TTC549 (cell line): ENCODE data around the gene DYNLT3.

Experiments
- FAIRE-seq: peaks from 2 replicates; lab custom pipeline; 2012; peaks lifted over from hg19 to GRCh38; lab: Jason Lieb, UNC

Gene DYNLT3, protein sequence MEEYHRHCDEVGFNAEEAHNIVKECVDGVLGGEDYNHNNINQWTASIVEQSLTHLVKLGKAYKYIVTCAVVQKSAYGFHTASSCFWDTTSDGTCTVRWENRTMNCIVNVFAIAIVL

GRCh38 chrX:37846934-37847732, at the start of gene DYNLT3:
Gene DYNLT3 (minus strand): TSS chrX:37847571. CDS start chrX:37847510, 61 bp downstream.
- FAIRE-seq = no peak

DNA sequence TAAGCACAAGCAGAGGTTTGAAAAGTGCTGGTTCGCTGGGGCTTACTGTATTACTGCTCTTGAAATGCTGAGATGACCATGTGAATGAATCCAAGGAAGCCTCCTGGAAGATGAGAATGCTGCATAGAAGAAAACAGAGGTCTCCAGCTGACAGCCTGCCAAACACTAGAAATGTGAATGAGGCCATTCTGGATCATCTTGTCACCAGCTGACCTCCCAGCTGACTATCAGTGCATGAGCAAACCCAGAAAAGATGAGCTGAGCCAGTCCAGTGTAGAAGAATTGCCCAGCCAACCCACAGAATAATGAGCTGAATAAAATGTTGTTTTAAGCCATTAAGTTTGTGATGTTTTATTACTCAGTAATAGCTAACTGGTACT, 49.1 kb upstream of the DYNLT3 start:
- no peak for FAIRE-seq

GRCh38 chrX:37895795-37896510, 48.6 kb upstream of the DYNLT3 start:
- no peak for FAIRE-seq

- no peak for FAIRE-seq
Observed at GRCh38 chrX:37894725-37895124, 47.4 kb upstream of the DYNLT3 start.

DNA sequence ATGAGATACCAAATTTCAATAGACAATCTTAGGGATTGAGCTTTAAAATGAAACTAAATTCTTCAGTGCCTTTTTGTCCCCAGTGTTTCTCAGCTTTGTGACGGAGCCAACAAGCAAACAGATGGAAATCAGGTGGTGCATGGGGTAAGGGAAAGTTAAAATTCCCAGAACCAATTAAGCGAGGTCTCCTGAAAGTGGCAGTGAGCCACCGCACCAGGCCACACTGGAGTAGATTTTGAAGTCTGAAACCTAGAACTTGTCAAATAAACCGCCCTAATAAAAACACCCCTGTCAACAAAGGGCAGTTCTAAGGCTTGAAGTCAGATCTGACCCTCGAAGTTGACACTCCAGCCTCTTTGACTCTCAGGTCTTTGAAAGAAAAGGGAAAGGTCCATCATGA, 40.6 kb upstream of the DYNLT3 start:
- no peak for FAIRE-seq

- no peak for FAIRE-seq
Observed at GRCh38 chrX:37887347-37887746, 40.0 kb upstream of the DYNLT3 start.

- FAIRE-seq = no peak
Observed at GRCh38 chrX:37883196-37883595, 35.8 kb upstream of the DYNLT3 start.

GRCh38 chrX:37879692-37880091, 32.3 kb upstream of the DYNLT3 start:
- no peak for FAIRE-seq

GRCh38 chrX:37876716-37877115, 29.3 kb upstream of the DYNLT3 start:
- FAIRE-seq = no peak

- FAIRE-seq = no peak
Observed at GRCh38 chrX:37875675-37876074, 28.3 kb upstream of the DYNLT3 start.

DNA sequence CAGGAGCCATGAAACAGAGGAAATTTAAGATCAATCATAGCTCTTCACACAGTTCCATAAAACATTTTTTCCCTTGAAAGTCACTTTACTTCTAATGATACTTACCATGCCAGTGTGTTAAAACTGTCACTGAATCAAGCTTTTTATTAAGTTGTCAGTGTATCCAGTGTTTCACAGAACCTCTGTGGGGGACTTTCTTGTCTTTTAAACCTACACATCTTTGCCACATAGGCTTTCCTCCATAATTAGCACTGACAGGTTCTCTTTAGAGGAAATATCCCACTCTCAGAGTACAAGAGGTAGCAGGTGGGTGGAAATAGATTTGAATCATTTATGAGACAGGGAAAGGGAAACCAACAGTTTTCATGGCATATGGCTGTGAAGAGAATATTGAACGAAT, 25.8 kb upstream of the DYNLT3 start:
- FAIRE-seq = no peak

GRCh38 chrX:37872303-37872655, 24.9 kb upstream of the DYNLT3 start:
- FAIRE-seq = no peak

- no peak for FAIRE-seq
Observed at GRCh38 chrX:37871626-37872302, 24.4 kb upstream of the DYNLT3 start.

- no peak for FAIRE-seq
Observed at GRCh38 chrX:37867536-37868153, 20.3 kb upstream of the DYNLT3 start.

GRCh38 chrX:37863728-37864127, 16.4 kb upstream of the DYNLT3 start:
- no peak for FAIRE-seq

- FAIRE-seq = no peak
Observed at GRCh38 chrX:37862851-37863250, 15.5 kb upstream of the DYNLT3 start.

DNA sequence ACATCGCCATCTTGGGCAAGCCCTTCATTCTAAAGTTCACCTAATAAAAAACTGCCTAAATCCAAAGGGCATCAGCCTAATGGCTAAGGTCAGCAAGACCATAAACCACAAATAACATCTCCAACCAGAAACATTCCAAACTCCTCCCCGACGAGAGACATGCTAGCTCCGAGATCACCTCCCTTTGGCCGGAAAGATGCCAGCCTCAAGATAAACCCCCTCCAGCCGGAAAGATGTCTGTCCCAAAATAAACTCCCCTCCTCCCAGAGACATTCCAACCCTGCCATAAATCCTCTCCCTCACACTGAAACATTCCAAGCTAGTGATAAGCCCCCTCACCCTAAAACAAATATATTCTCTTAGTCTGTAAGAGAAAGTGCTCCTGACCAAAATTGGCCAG, 13.3 kb upstream of the DYNLT3 start:
- FAIRE-seq = no peak

DNA sequence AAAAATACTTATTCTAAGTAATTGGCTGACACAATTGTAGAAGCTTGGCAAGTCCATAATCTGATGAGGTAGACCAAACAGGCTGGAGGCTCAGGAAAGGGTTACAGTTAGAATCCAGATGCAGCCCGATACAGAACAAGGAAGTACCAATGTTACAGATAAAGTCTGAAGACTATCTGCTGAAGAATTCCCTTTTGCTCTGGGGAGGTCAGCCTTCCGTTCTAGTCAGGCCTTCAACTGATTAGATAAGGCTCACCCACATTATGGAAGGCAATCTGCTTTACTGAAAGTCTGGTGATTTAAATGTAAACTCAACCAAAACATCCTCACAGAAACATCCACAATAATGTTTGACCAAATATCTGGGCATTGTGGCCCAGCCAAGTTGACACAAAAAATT, 7.4 kb upstream of the DYNLT3 start:
- FAIRE-seq = no peak

DNA sequence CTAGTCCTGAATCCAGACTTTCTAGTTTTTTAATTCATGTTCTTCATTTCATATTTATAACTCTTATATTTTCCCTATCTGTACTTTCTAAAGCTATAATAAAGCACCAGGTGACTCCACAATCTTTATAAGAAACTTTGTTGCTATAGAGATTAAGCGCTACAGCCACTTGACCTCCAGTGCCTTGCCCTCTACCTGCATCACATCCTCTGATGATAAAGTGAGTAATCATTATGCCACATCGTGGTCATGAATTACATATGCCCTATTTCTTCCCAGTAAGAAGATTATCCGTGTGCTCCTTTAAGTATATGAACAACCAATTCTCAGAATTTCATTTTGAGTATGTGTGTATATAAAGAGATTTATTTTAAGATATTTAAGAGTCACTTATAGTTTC, 6.8 kb upstream of the DYNLT3 start:
- FAIRE-seq = no peak

- FAIRE-seq = no peak
Observed at GRCh38 chrX:37847733-37848197, 394 bp upstream of the DYNLT3 start.

DNA sequence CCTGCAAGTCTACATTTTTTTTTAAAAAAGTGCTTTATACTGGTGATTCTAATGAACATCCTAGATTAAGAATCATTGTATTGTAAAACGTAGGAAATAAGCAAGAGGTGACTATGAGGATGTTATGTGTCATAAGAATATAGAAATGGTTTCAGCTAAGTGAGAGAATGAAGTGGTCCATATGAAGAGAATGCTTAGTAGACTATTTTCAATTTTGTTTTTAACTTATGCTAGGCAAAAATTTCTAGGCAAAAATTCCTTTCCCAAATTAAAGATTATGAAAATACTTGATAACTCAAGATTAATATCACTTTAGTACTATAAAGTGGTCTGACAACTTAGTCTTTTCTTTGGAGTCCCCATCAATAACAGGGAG, 825 bp downstream of the DYNLT3 start:
- FAIRE-seq = no peak

- no peak for FAIRE-seq
Observed at GRCh38 chrX:37846141-37846540, 1.2 kb downstream of the DYNLT3 start.

DNA sequence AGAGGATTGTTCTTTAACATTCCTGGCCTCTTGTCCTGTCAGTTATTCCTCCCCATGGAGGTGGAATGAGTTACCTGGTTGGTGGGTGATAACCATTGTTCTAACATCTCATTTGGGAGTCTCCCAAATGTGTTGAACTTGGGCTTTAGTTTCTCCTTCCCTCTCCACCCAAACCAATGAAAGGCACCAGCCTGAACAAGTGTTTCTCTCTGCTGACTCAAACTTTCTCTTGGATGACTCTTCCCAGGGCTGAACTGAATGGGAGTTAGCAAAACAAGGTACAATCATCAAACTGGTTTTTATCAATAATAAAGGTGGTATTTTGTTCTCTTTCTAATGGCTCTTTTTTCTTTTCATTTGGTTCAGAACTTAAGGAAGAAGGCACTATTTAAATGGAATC, 2.7 kb downstream of the DYNLT3 start:
- FAIRE-seq = no peak
